HepG2 (cell line): ENCODE data around the gene LIMS2. TPM values are rescaled to one million over a fixed set of nuclear protein-coding genes. Genes with fewer than 3 reads are reported as not detected.

ENCODE experiments used
- ATAC-seq: fragments of 200-7000 bp; cut with Tn5 transposase; 3 replicates; pipeline ENCODE4 v1.9.1; 2020; ENCODE audit warnings: mild to moderate bottlenecking, moderate library complexity
- BruUV-seq: library from RNA; stranded (reverse); fragments of 400-500 nt; replicated peaks from 2 replicates; lab custom pipeline; 2021; lab: Mats Ljungman, UMichigan
- CTCF ChIA-PET: fragments of 300-600 bp; formaldehyde crosslinking; extraction: SDS; loops from one replicate; lab custom pipeline; 2021; ENCODE audit warnings: low total read pairs, inconsistent platforms, low intra/inter-chr PET ratio; lab: Yijun Ruan, JAX
- POLR2A ChIA-PET: fragments of 350-600 bp; sonication (Branson Sonifier 250); formaldehyde crosslinking; loops from one replicate; lab custom pipeline; 2020; ENCODE audit warnings: antibody characterized with exemption, inconsistent platforms; lab: Yijun Ruan, JAX
- DNase-seq: peaks from one replicate; pipeline ENCODE4 v3.0.0-alpha.2; 2015; ENCODE audit warnings: low spot score
- FAIRE-seq: peaks from 3 replicates; lab custom pipeline; 2011; peaks lifted over from hg19 to GRCh38; lab: Jason Lieb, UNC
- H2AFZ ChIP-seq: one replicate; pipeline ENCODE4 v1.6.1; 2011; ENCODE audit warnings: low read length, inconsistent platforms
- H3K27ac ChIP-seq: fragments of 300-600 bp; 3 replicates; pipeline ENCODE4 v1.8.0; 2011; ENCODE audit warnings: mixed run types, mild to moderate bottlenecking, mixed read lengths, low read length, inconsistent platforms; ENCODE audit not compliant: insufficient read depth; ENCODE audit errors: extremely low read length
- H3K27me3 ChIP-seq, 2 experiments: fragments of 200-600 bp in 1 of 2; 2 replicates in 1 of 2; 3 replicates in 1 of 2; pipeline versions ENCODE4 v1.6.0 to v1.8.0; 2011; ENCODE audit warnings: low read length in 2 of 2, mild to moderate bottlenecking in 2 of 2, moderate library complexity in 2 of 2, inconsistent platforms in 1 of 2; ENCODE audit not compliant: insufficient read depth in 2 of 2, control insufficient read depth in 1 of 2
- H3K36me3 ChIP-seq, 2 experiments: fragments of 200-600 bp in 1 of 2; replicated peaks in 1 of 2; 2 replicates in 1 of 2; 3 replicates in 1 of 2; pipeline versions ENCODE4 v1.5.1 to v1.8.0; 2011; ENCODE audit warnings: low read length in 2 of 2, inconsistent platforms in 1 of 2; ENCODE audit not compliant: insufficient read depth in 2 of 2, control insufficient read depth in 1 of 2
- H3K4me1 ChIP-seq: 2 replicates; pipeline ENCODE4 v1.5.1; 2012; ENCODE audit warnings: low read length, inconsistent platforms; ENCODE audit not compliant: insufficient read depth
- H3K4me2 ChIP-seq: 2 replicates; pipeline ENCODE4 v1.6.0; 2011; ENCODE audit warnings: low read depth, low read length, inconsistent platforms
- H3K4me3 ChIP-seq, 3 experiments: fragments of 200-600 bp in 1 of 3; sonication (generic), shearing (Covaris generic) in 1 of 3; replicated peaks in 1 of 3; 2 replicates each; pipeline ENCODE4 v1.5.1; 2011 to 2016; ENCODE audit warnings: low read length in 3 of 3, inconsistent platforms in 2 of 3, low read depth in 2 of 3, mild to moderate bottlenecking in 2 of 3, control low read depth in 1 of 3, mixed read lengths in 1 of 3; ENCODE audit not compliant: insufficient read depth in 1 of 3
- H3K79me2 ChIP-seq: one replicate; pipeline ENCODE4 v1.6.1; 2011; ENCODE audit warnings: low read length, inconsistent platforms; ENCODE audit not compliant: insufficient read depth
- H3K9ac ChIP-seq: 2 replicates; pipeline ENCODE4 v1.6.0; 2011; ENCODE audit warnings: mild to moderate bottlenecking, low read depth, low read length, inconsistent platforms; ENCODE audit not compliant: insufficient read depth
- H3K9me3 ChIP-seq: 2 replicates; pipeline ENCODE4 v1.5.1; 2012; ENCODE audit warnings: mild to moderate bottlenecking, low read length
- H4K20me1 ChIP-seq: 2 replicates; pipeline ENCODE4 v1.6.0; 2011; ENCODE audit warnings: inconsistent platforms, mild to moderate bottlenecking, low read length, moderate library complexity; ENCODE audit not compliant: insufficient read depth
- HOMEZ ChIP-seq: IDR thresholded peaks from 2 replicates; pipeline ENCODE4 v1.6.1; 2016; ENCODE audit warnings: low read depth
- SALL1 ChIP-seq: sonication (generic); formaldehyde crosslinking; IDR thresholded peaks from 2 replicates; pipeline ENCODE4 v1.8.0; 2022; ENCODE audit warnings: mild to moderate bottlenecking, missing genetic modification reagents
- SCMH1 ChIP-seq: sonication (generic); formaldehyde crosslinking; IDR thresholded peaks from 2 replicates; pipeline ENCODE4 v1.9.0; 2021; ENCODE audit warnings: missing genetic modification reagents, mild to moderate bottlenecking, borderline replicate concordance
- UBTF ChIP-seq: sonication (generic); formaldehyde crosslinking; IDR thresholded peaks from 2 replicates; pipeline ENCODE4 v1.4.0; 2020; ENCODE audit warnings: mild to moderate bottlenecking, missing genetic modification reagents
- ZBTB44 ChIP-seq: sonication (generic); formaldehyde crosslinking; IDR thresholded peaks from 2 replicates; pipeline ENCODE4 v1.4.0; 2020; ENCODE audit warnings: missing genetic modification reagents
- ZNF263 ChIP-seq: sonication (generic); formaldehyde crosslinking; IDR thresholded peaks from 2 replicates; pipeline ENCODE4 v1.4.0; 2020; ENCODE audit warnings: missing genetic modification reagents
- ZNF501 ChIP-seq: sonication (generic); formaldehyde crosslinking; IDR thresholded peaks from 2 replicates; pipeline ENCODE4 v1.5.1; 2020; ENCODE audit warnings: mild to moderate bottlenecking, moderate library complexity, missing genetic modification reagents
- ZNF687 ChIP-seq: sonication (generic); formaldehyde crosslinking; IDR thresholded peaks from 2 replicates; pipeline ENCODE4 v1.5.1; 2020; ENCODE audit warnings: mild to moderate bottlenecking, missing genetic modification reagents, moderate library complexity
- WGBS: methylation state at CpG from one replicate; pipeline ENCODE4 v1.1.6; 2017; ENCODE audit warnings: low lambda C conversion rate; 5-methylcytosine and 5-hydroxymethylcytosine counted together
- in situ Hi-C: cut with HindIII; loops from 2 replicates; pipeline ENCODE4 v1.10.0; 2017; ENCODE audit warnings: low pct_unique_long_range_greater_than_20kb; ENCODE audit not compliant: extremely low pct_ligation_motif_present
- intact Hi-C: fragments of 100-400 bp; cut with micrococcal nuclease; formaldehyde crosslinking; loops from one replicate; pipeline ENCODE4 v1.10.0; 2022; ENCODE audit not compliant: unreplicated experiment
- polyA plus RNA-seq, 8 experiments: library from polyadenylated mRNA; depleted of rRNA in 3 of 8; stranded (reverse) in 7 of 8; unstranded in 1 of 8; fragments of >200 nt; fragmentation: Illumina TruSeq in 4 of 8; extraction: Trizol in 4 of 8; gene quantifications; 2 replicates each; pipeline versions ENCODE4 v1.2.1 to v1.2.3, GENCODE V29; 2011 to 2016; ENCODE audit warnings: low read depth in 4 of 8, missing spikeins in 1 of 8, mixed read lengths in 1 of 8; ENCODE audit not compliant: insufficient read depth in 1 of 8
- total RNA-seq, 5 experiments: library from RNA; depleted of rRNA; stranded (reverse); fragments of >200 nt; fragmentation: Illumina TruSeq; extraction: Trizol; gene quantifications; 2 replicates each; pipeline ENCODE4 v1.2.3, GENCODE V29; 2016; ENCODE audit warnings: low read depth in 1 of 5

LIMS2 gene
- total and polyA plus RNA-seq, 2 of the 13 experiments (the other 11 are each of a cell fraction or from before 2014, with no cell fraction given) = 1.0 to 1.9 TPM

- peak; percentile 59 for DNase-seq
- Histone ChIP-seq H3K27ac (no peak within 1 kb of the TSS), H3K79me2 (no peaks in the 10 kb centered on the region), H3K4me1 (peaks cover 70% of the 10 kb centered on the region), H3K4me2 (peak within 1 kb of the TSS; percentile 70), H4K20me1 (no peaks in the 10 kb centered on the region), H3K27me3 (peaks cover 4 to 48% of the 10 kb centered on the region in 2 experiments), H3K36me3 (no peaks in the 10 kb centered on the region), H3K9me3 (no peaks in the 10 kb centered on the region), H3K9ac (no peak within 1 kb of the TSS), H3K4me3 (peak within 1 kb of the TSS; percentile 1 to 55 (median 27); a peak in 4 of 6 replicates), H2AFZ (peak within 1 kb of the TSS; percentile 39)
- intact Hi-C loops (loop anchor here (10.0 kb wide), 1 partner anchor 111 kb away; the partner anchor contains the start of gene MYO7B), in situ Hi-C loops (no loop called here)
- CTCF ChIA-PET = no interaction called here
- POLR2A ChIA-PET = no interaction called here
- peak; percentile 44 for ATAC-seq
- 41% methylated on average over 22 of the region's 37 CpGs for WGBS
- FAIRE-seq = no peak
- BruUV-seq = no TSS peak
- TF ChIP-seq ZNF687 (CRISPR knock-in tag) (peak; percentile 31; the same call in 1 of the 2 replicates), SCMH1 (CRISPR knock-in tag) (no peak), SALL1 (CRISPR knock-in tag) (peak; percentile 43; the same call in 1 of the 2 replicates), ZNF263 (CRISPR knock-in tag) (peak; percentile 70), UBTF (CRISPR knock-in tag) (peak; percentile 73; the same call in 1 of the 2 replicates), ZBTB44 (no peak), HOMEZ (CRISPR knock-in tag) (no peak), ZNF501 (CRISPR knock-in tag) (0 out of 2 replicates have a peak, but pooled peaks have one; percentile 40)
Measured at GRCh38 chr2:127645395-127646291, 29.7 kb downstream of the LIMS2 start, which contains the start of gene GPR17. Gene GPR17, plus strand, starts transcription at chr2:127646153. Its CDS starts 4,583 bp downstream, at chr2:127650736.
